ENCODE data around the gene BRME1.

Gene BRME1

Small RNA genes within 50 kb of the gene (small RNA-seq; reads per million reads assigned to genes)
- gene MIR181C (37.2 to 673 reads per million in 2 experiments), gene MIR181D (40.7 to 666 reads per million in 2 experiments)

Data from SK-N-DZ (cell line).